Right lobe of liver (tissue), 6 donors: ENCODE measurements around the gene PDE4DIP. TPM values are rescaled to one million over a fixed set of nuclear protein-coding genes. Genes with fewer than 3 reads are reported as not detected.
A peak's percentile ranks its signal among the peaks of the same experiment; 100 is the strongest.
"Not testable (repeated sequence)": the region's sequence is repeated elsewhere in the genome, so short reads cannot be mapped to it uniquely, and the experiment has no call there.

Experiments used
- ATAC-seq, 4 donors: fragments of 200-7000 bp; cut with Tn5 transposase; one replicate each; pipeline ENCODE4 v1.9.1; 2020; ENCODE audit warnings: mild to moderate bottlenecking in 4 of 4, moderate library complexity in 4 of 4
- DNase-seq, 3 donors: peaks; one replicate each; pipeline ENCODE4 v3.0.0-alpha.2; 2020
- H3K27ac ChIP-seq, 3 donors: fragments of 200-600 bp; one replicate each; pipeline ENCODE4 v1.8.0; 2022
- H3K27me3 ChIP-seq, 2 donors: fragments of 200-600 bp; one replicate each; pipeline ENCODE4 v1.8.0; 2022
- H3K36me3 ChIP-seq, 4 donors: fragments of 200-600 bp; sonication (generic) in 1 of 4; one replicate each; pipeline versions ENCODE4 v1.5.1 to v1.8.0; 2017 to 2022; ENCODE audit warnings: control low read depth in 1 of 4
- H3K4me1 ChIP-seq, 4 donors: fragments of 200-600 bp; sonication (generic) in 1 of 4; one replicate each; pipeline versions ENCODE4 v1.5.1 to v1.8.0; 2017 to 2022; ENCODE audit warnings: control low read depth in 1 of 4
- H3K4me3 ChIP-seq, 3 donors: fragments of 200-600 bp; one replicate each; pipeline ENCODE4 v1.8.0; 2022
- H3K9me3 ChIP-seq, 4 donors: fragments of 200-600 bp; sonication (generic) in 1 of 4; one replicate each; pipeline versions ENCODE4 v1.5.1 to v1.8.0; 2017 to 2022; ENCODE audit warnings: control low read depth in 1 of 4
- WGBS: methylation state at CpG from one replicate; pipeline ENCODE4 v1.1.6; 2018; ENCODE audit warnings: low coverage, low lambda C conversion rate; ENCODE audit not compliant: insufficient coverage; ENCODE audit errors: missing lambda C conversion rate; 5-methylcytosine and 5-hydroxymethylcytosine counted together
- intact Hi-C, 2 donors: fragments of 100-400 bp; cut with DNase I; formaldehyde crosslinking; loops; one replicate each; pipeline versions ENCODE4 v1.11.2 to v1.14.1; 2022
- total RNA-seq, 6 experiments: library from RNA; depleted of rRNA in 2 of 6; stranded (reverse); fragments of >200 nt in 2 of 6; fragmentation: NEBNext Ultra II Directional in 3 of 6; extraction: Animal tissue kit (Norgen Biotek cat#: 25700) in 3 of 6; gene quantifications; one replicate each; pipeline versions ENCODE4 v1.1.0 to v1.2.4, GENCODE V29; 2016 to 2023
- donor health status: DM: no; HTN: yes; CAD: no.
- donor health status: DM: no; HTN: no; CAD: no.
- donor health status: DM: no; HTN: no; CAD: no.
- donor health status: DM: no; HTN: yes; CAD: no.
- donor health status: DM: no; HTN: yes; CAD: no.

The PDE4DIP gene
- total RNA-seq, 6 experiments from 2014 or later, result 36.3 to 129 (median 57.9) TPM

DNA sequence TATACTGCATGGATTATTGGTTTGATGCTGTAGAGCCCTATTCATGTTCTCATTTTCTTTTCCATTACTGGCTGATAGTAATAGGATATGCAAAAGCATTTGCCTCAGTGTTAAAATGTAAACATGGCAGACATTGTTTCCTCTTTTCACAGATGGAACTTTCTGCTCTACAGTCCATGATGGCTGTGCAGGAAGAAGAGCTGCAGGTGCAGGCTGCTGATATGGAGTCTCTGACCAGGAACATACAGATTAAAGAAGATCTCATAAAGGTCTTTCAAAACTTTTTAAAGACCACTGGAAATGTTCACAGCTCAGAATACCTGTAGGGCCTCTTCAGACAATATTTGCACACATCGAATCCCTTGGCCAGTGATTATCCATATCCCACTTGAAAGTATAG, 133.6 kb downstream of the PDE4DIP start:
- DNase-seq, result not testable (repeated sequence)

DNA sequence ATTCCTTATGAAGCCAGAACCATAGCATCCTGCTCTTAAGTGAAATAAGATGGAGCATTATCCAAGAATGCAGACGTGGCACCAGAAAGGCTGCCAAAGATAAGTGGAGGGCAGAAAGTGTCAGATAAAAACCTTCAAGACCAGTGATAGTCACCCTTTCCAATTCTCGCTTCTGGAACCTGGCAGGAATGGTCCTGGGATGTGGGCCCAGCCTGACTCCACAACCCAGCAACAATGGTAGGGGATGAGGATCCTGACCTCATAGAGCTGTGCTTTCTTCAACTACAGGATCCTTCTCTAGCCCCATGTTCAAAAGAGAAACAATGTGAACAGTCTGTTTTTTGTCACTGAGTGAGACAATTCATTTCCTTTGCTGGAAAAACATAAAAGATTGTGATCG, 145.2 kb downstream of the PDE4DIP start:
- 45% methylated on average over 3 of the region's 3 CpGs for WGBS
- H3K4me3 ChIP-seq, H3K36me3 ChIP-seq, intact Hi-C loops, H3K4me1 ChIP-seq, H3K27ac ChIP-seq, H3K9me3 ChIP-seq, H3K27me3 ChIP-seq, DNase-seq, ATAC-seq: not testable (repeated sequence)

More for the DNA sequence above, 133.6 kb downstream of the PDE4DIP start:
- H3K4me3 ChIP-seq, H3K4me1 ChIP-seq, H3K9me3 ChIP-seq, ATAC-seq, intact Hi-C loops, H3K27me3 ChIP-seq, H3K27ac ChIP-seq: not testable (repeated sequence)
- WGBS, result 91% methylated on average over 1 of the region's 1 CpG
- peaks cover 0 to 51% (median 26%) of the 10 kb centered on the region in 4 donors for H3K36me3 ChIP-seq

DNA sequence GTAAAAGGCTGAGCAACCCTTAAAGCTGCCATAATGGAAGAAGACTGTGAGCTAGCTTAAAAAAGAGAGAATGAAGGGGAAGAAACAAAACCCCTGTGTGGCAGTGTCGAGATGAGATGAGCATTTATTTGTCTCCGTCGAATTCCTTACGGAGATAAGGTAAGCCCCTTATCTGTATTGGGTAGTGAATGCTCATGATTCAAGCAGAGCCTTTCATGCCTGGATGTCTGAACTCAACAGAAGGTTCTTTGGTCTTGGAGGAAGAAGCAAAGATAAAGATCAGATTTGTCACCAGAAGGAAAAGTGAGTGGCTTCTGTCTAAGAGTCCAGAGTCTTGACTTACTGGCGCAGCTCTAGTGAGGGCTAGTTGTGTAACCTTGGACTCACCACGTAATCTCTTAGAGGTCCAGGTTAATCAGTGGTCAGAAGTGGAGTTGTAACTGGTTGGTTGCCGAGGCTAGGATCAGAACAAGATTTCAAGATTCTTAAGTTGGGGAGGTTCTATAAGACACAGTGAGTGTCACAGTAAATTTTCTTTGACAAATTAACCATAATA, 146.1 kb downstream of the PDE4DIP start:
- peak; percentile 61 to 93 (median 82) for ATAC-seq
- H3K4me3 ChIP-seq, H3K27ac ChIP-seq, H3K9me3 ChIP-seq, H3K27me3 ChIP-seq, H3K4me1 ChIP-seq, intact Hi-C loops, H3K36me3 ChIP-seq, DNase-seq: not testable (repeated sequence)
- 46% methylated on average over 6 of the region's 7 CpGs for WGBS

DNA sequence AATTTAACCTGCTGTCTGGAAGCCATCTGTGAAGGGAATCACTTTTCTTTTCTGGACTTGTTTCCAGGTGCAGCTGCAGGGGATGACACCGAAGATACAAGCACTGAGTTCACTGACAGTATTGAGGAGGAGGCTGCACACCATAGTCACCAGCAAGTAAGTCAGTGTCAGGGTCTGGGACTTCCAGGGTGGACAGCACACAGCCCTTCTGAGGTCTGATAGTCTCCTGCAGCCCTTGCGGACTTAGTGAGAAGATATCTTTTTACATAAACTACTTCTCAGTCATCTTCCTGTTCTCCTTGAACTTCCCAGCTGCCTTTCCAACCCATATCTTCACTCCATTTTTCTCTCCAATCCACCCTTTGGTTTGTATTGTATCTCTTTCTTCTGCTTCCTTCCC, 147.6 kb downstream of the PDE4DIP start:
- not testable (repeated sequence) for H3K27me3 ChIP-seq, ATAC-seq
- no CpG with 5 or more reads among the region's 2 CpGs for WGBS

DNA sequence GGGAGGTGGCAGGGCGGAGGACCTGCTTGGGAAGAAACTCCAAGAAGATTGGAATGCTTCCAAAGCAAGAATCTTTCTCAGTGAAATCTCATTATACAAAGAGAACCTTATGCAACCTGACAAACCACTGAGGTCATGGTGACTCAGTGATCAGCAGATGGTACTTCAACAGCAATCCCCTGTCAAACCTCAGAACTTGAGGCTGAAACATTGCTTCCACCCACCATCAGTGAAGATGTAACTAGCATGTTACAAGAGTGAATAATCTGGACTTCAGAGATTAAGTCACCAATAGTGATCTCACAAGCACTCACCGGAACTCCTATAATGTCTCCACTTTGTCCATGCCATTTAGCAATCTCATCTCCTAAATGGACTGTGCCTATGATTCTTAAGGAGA, 148.1 kb downstream of the PDE4DIP start:
- H3K4me1 ChIP-seq, H3K27me3 ChIP-seq, H3K36me3 ChIP-seq, intact Hi-C loops, H3K4me3 ChIP-seq, H3K27ac ChIP-seq, H3K9me3 ChIP-seq, ATAC-seq, DNase-seq: not testable (repeated sequence)
- WGBS, result 78% methylated on average over 1 of the region's 2 CpGs

More for the DNA sequence above, 147.6 kb downstream of the PDE4DIP start:
- DNase-seq, H3K4me3 ChIP-seq, H3K36me3 ChIP-seq, H3K27ac ChIP-seq, H3K4me1 ChIP-seq, H3K9me3 ChIP-seq, intact Hi-C loops: not testable (repeated sequence)

DNA sequence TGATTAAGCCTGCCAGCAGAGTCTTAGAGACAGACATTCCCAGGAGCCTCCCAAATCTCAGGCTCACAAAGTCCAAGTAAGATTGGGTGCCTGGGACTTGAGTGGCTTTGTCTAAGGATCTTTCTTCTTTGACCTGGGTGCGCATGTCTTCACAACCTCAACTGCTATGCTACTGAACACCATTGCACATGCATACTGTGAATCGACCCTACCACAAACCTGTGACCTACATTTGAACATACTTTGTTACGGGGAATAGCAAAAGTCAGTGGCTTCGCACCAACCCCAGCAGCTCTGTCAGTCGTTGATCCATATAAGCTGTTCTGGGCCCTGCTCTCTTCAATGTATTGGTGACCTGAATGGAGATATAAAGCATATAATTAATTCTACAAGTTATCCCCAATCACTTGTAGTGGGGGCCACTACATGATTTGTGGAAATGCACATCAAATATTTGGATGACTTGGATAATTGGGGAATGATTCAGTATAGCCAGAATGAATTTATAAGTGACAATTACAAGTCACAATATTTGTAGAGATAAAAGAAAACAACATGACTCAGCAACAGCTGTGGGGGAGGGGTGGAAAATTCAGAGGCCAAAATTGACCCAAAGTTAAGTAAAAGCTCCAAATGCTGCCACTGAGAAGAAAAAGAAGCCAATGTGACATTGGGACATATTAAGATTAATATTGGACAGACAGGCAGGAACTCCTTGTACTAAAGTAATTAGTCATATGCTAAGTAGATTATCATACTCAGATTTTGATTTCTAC, 152.4 kb downstream of the PDE4DIP start:
- ATAC-seq (peak in 2 of 4 donors; percentile 17 to 67), DNase-seq (peak in 1 of 3 donors; percentile 55)
- H3K4me3 ChIP-seq, H3K27ac ChIP-seq, intact Hi-C loops, H3K4me1 ChIP-seq, H3K27me3 ChIP-seq, H3K9me3 ChIP-seq, H3K36me3 ChIP-seq: not testable (repeated sequence)
- WGBS, result 82% methylated on average over 3 of the region's 5 CpGs

DNA sequence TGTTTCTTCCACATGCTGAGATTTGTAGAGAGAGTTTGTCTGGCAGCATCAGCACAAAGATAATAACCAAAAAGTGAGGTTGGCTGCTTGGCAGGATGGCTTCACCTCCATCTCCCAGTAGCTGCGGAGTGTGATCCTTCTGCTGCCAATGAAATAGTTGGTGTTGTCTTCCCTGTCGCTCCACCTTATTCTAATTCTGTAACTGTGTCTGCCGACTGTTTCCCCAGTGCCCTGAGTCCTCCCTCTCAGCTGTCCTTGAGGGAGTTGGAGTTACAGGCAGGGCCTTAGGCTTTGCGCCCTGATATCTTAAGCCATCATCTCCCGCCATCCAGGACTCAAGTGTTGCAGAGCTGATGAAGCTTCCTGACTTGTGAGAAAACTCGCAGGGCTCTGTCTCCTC, 153.2 kb downstream of the PDE4DIP start:
- H3K9me3 ChIP-seq, H3K4me1 ChIP-seq, H3K4me3 ChIP-seq, intact Hi-C loops, H3K27me3 ChIP-seq, ATAC-seq, H3K27ac ChIP-seq, H3K36me3 ChIP-seq, DNase-seq: not testable (repeated sequence)
- whole genome bisulfite sequencing, result no CpG with 5 or more reads among the region's 6 CpGs

DNA sequence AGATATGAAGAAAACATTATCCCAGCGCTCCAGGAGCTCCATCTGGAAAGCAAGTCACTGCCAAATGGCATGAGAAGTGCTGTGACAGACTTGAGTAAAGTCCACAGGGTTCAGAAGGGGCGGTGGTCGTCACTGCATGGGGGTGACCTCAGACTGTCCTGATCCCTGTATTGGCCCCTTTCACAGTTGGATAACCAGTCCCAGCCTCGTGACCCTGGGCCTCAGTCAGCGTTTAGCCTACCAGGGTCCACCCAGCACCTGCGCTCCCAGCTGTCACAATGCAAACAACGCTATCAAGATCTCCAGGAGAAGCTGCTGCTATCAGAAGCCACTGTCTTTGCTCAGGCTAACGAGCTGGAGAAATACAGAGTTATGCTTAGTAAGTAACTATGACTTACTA, 158.4 kb downstream of the PDE4DIP start:
- intact Hi-C loops, H3K9me3 ChIP-seq, DNase-seq, H3K27me3 ChIP-seq, H3K27ac ChIP-seq, H3K4me3 ChIP-seq, H3K36me3 ChIP-seq, ATAC-seq, H3K4me1 ChIP-seq: not testable (repeated sequence)
- WGBS, result no CpG with 5 or more reads among the region's 8 CpGs

DNA sequence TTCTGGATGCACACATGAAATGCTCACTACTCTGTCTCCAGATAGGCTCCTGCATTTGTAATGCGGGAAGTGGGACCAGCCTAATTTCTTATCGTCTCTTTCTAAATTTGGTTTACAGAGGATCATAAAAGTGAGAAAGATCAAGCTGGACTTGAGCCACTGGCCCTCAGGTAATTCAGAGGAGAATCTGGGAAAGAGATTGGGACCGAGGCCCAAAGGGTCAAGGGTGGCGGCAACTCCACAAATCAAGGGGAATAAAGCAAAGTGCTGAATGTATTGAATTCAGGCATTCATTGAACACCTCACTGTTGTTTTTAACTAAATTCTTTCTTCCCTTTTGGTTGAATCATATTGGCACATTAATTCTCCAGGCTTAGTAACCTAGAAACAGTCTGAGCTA, 164.1 kb downstream of the PDE4DIP start:
- peak in 3 of 4 donors; percentile 29 to 79 (median 43) for ATAC-seq
- H3K27me3 ChIP-seq, H3K36me3 ChIP-seq, H3K27ac ChIP-seq, H3K4me1 ChIP-seq, DNase-seq, H3K4me3 ChIP-seq, intact Hi-C loops, H3K9me3 ChIP-seq: not testable (repeated sequence)
- WGBS, result no CpG with 5 or more reads among the region's 4 CpGs

DNA sequence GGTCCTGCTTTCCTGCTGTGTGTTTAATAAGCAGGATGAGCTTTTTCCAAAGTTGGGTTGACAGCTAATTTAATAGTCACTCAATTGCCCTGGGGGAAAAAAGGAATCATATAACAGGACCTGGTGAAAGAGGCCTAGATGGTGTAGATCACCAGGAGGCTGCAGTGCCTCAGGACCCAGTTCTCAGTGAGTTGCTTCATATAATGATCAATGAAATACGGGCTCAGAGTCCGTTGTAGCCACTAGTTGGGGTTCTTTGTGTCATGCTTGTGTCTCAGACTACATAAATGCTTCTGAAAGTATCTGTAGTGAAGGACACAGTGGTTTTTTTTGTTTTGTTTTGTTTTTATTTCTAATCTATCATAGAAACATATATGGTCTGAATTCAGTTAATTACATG, 164.5 kb downstream of the PDE4DIP start:
- H3K4me3 ChIP-seq, DNase-seq, H3K36me3 ChIP-seq, intact Hi-C loops, H3K9me3 ChIP-seq, H3K4me1 ChIP-seq, H3K27ac ChIP-seq, H3K27me3 ChIP-seq: not testable (repeated sequence)
- peak; percentile 76 to 90 (median 88) for ATAC-seq
- WGBS, result 50% methylated on average over 2 of the region's 2 CpGs

DNA sequence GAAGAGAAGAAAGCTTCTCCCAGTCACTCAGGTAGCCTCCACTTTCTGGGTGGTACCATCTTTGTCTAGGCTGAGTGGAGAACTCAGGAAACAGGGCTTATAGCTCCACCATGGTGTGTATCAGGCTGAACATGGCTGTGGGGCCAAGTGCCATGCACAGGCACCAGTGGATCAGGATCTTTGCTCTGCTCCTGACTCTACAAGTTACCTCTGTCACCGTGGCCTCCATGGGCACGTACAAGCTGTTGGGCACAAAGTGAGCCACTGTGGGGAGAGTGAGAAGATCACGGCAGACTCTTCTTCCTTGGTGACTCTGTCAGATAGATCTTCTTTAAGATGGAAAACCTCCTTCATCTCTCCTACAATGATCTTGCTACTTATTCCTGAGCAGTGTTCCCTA, 165.5 kb downstream of the PDE4DIP start:
- H3K9me3 ChIP-seq, H3K36me3 ChIP-seq, H3K4me1 ChIP-seq, intact Hi-C loops, ATAC-seq, H3K4me3 ChIP-seq, H3K27ac ChIP-seq, DNase-seq, H3K27me3 ChIP-seq: not testable (repeated sequence)
- 70% methylated on average over 2 of the region's 3 CpGs for WGBS
